HCT116 (cell line): ENCODE results near the gene DZIP3. TPM values are rescaled to one million over a fixed set of nuclear protein-coding genes. Genes with fewer than 3 reads are reported as not detected.

Experiments
- ATAC-seq: fragments of 200-7000 bp; cut with Tn5 transposase; 2 replicates; pipeline ENCODE4 v1.9.1; 2020; ENCODE audit warnings: mild to moderate bottlenecking, moderate library complexity
- BruUV-seq: library from RNA; stranded (reverse); fragments of 400-500 nt; replicated peaks from 2 replicates; lab custom pipeline; 2021; lab: Mats Ljungman, UMichigan
- CTCF ChIA-PET: fragments of 300-600 bp; sonication (Branson Sonifier 250); formaldehyde crosslinking; loops from one replicate; lab custom pipeline; 2021; ENCODE audit warnings: antibody characterized with exemption; lab: Charles Lee
- POLR2A ChIA-PET: fragments of 300-600, 350-600 bp; sonication (Branson Sonifier 250); formaldehyde crosslinking; loops from one replicate; lab custom pipeline; 2021; ENCODE audit warnings: antibody characterized with exemption; lab: Charles Lee
- RAD21 ChIA-PET, 2 experiments: fragments of 300-600 bp; sonication (Branson Sonifier 250); formaldehyde crosslinking; loops; one replicate each; lab custom pipeline; 2023; ENCODE audit warnings: low total read pairs in 2 of 2; ENCODE audit not compliant: uncharacterized antibody in 2 of 2, unreplicated experiment in 2 of 2, low non-redundant PET in 1 of 2; lab: Charles Lee
- DNase-seq: peaks from one replicate; pipeline ENCODE4 v3.0.0-alpha.2; 2010; ENCODE audit warnings: low read depth, low spot score
- H2AFZ ChIP-seq: fragments of 200-600 bp; shearing (Covaris generic), sonication (generic); 2 replicates; pipeline ENCODE4 v1.6.1; 2017; ENCODE audit warnings: low read depth, mixed run types, mixed read lengths, antibody characterized with exemption, low read length; ENCODE audit not compliant: poor library complexity, severe bottlenecking
- H3K27ac ChIP-seq: 2 replicates; pipeline ENCODE4 v1.5.1; 2012; ENCODE audit warnings: low read depth, low read length
- H3K27me3 ChIP-seq: fragments of 200-600 bp; sonication (generic); 2 replicates; pipeline ENCODE4 v1.6.1; 2016; ENCODE audit warnings: mixed run types, low read length, mixed read lengths; ENCODE audit not compliant: insufficient read depth
- H3K36me3 ChIP-seq, 2 experiments: fragments of 200-500 bp in 1 of 2; fragments of 200-600 bp in 1 of 2; sonication (Bioruptor generic) in 1 of 2; sonication (generic) in 1 of 2; 2 replicates each; pipeline versions ENCODE4 v1.5.1 to v1.6.1; 2014 to 2016; ENCODE audit warnings: low read length in 2 of 2, inconsistent platforms in 1 of 2, mixed read lengths in 1 of 2, mixed run types in 1 of 2; ENCODE audit not compliant: insufficient read depth in 2 of 2, control insufficient read depth in 1 of 2
- H3K4me1 ChIP-seq, 2 experiments: fragments of 200-600 bp in 1 of 2; sonication (generic) in 1 of 2; 2 replicates each; pipeline versions ENCODE4 v1.5.1 to v1.6.1; 2012 to 2017; ENCODE audit warnings: low read length in 2 of 2, inconsistent platforms in 1 of 2, mild to moderate bottlenecking in 1 of 2, mixed read lengths in 1 of 2, mixed run types in 1 of 2, moderate library complexity in 1 of 2; ENCODE audit not compliant: insufficient read depth in 2 of 2, control insufficient read depth in 1 of 2
- H3K4me2 ChIP-seq: fragments of 200-600 bp; sonication (generic); 2 replicates; pipeline ENCODE4 v1.6.1; 2017; ENCODE audit warnings: mixed run types, low read length, mixed read lengths
- H3K4me3 ChIP-seq, 2 experiments: fragments of 200-600 bp in 1 of 2; sonication (generic) in 1 of 2; replicated peaks in 1 of 2; 2 replicates each; pipeline ENCODE4 v1.5.1; 2011 to 2016; ENCODE audit warnings: low read length in 2 of 2, control low read depth in 1 of 2, low read depth in 1 of 2, mild to moderate bottlenecking in 1 of 2, mixed read lengths in 1 of 2, mixed run types in 1 of 2
- H3K79me2 ChIP-seq: fragments of 200-600 bp; sonication (generic); 2 replicates; pipeline ENCODE4 v1.6.1; 2017; ENCODE audit warnings: mild to moderate bottlenecking, mixed run types, low read length, moderate library complexity, mixed read lengths; ENCODE audit not compliant: insufficient read depth
- H3K9ac ChIP-seq: fragments of 200-600 bp; sonication (generic); 2 replicates; pipeline ENCODE4 v1.6.1; 2016; ENCODE audit warnings: low read length, mixed read lengths
- H3K9me2 ChIP-seq: fragments of 200-600 bp; sonication (generic), shearing (Covaris generic); 2 replicates; pipeline ENCODE4 v1.6.1; 2017; ENCODE audit warnings: mixed run types, mild to moderate bottlenecking, moderate library complexity; ENCODE audit not compliant: insufficient read depth
- H3K9me3 ChIP-seq, 2 experiments: fragments of 200-500 bp in 1 of 2; fragments of 200-600 bp in 1 of 2; sonication (Bioruptor generic) in 1 of 2; sonication (generic) in 1 of 2; 2 replicates each; pipeline ENCODE4 v1.6.1; 2014 to 2017; ENCODE audit warnings: low read length in 2 of 2, mixed read lengths in 2 of 2, inconsistent platforms in 1 of 2, low read depth in 1 of 2, mild to moderate bottlenecking in 1 of 2, mixed run types in 1 of 2, moderate library complexity in 1 of 2; ENCODE audit not compliant: control insufficient read depth in 1 of 2, insufficient read depth in 1 of 2
- H4K20me1 ChIP-seq: fragments of 200-600 bp; sonication (generic), shearing (Covaris generic); 2 replicates; pipeline ENCODE4 v1.6.1; 2017; ENCODE audit warnings: mixed run types, mild to moderate bottlenecking, moderate library complexity; ENCODE audit not compliant: insufficient read depth
- CBX3 ChIP-seq: IDR thresholded peaks from 2 replicates; pipeline ENCODE4 v1.6.1; 2012; ENCODE audit warnings: low read depth
- EGR1 ChIP-seq: IDR thresholded peaks from 2 replicates; pipeline ENCODE4 v1.6.1; 2012; ENCODE audit warnings: low read depth
- FOSL1 ChIP-seq: IDR thresholded peaks from 2 replicates; pipeline ENCODE4 v1.6.1; 2012; ENCODE audit warnings: low read depth
- JUND ChIP-seq: IDR thresholded peaks from 2 replicates; pipeline ENCODE4 v1.6.1; 2012
- SIN3A ChIP-seq: IDR thresholded peaks from 2 replicates; pipeline ENCODE4 v1.6.1; 2012; ENCODE audit warnings: low read depth
- SP1 ChIP-seq: IDR thresholded peaks from 2 replicates; pipeline ENCODE4 v1.6.1; 2012; ENCODE audit warnings: low read depth
- SRF ChIP-seq: IDR thresholded peaks from 2 replicates; pipeline ENCODE4 v1.6.1; 2012; ENCODE audit warnings: low read depth
- YY1 ChIP-seq: IDR thresholded peaks from 2 replicates; pipeline ENCODE4 v1.6.1; 2011; ENCODE audit warnings: low read length, low read depth, moderate library complexity, mild to moderate bottlenecking; ENCODE audit not compliant: insufficient replicate concordance; ENCODE audit errors: extremely low read depth
- ZFX ChIP-seq: fragments of 450-650 bp; IDR thresholded peaks from 2 replicates; pipeline ENCODE4 v1.6.1; 2017
- intact Hi-C: fragments of 100-400 bp; cut with micrococcal nuclease; formaldehyde crosslinking; loops from 2 replicates; pipeline ENCODE4 v1.10.0; 2022
- total RNA-seq: library from RNA; stranded (reverse); gene quantifications from one replicate; pipeline ENCODE4 v1.2.1, GENCODE V29; 2021; ENCODE audit not compliant: unreplicated experiment
- TF ChIP-seq, protein P1 (sequence below), 3 experiments: fragments of 200-600 bp in 1 of 3; sonication (generic) in 1 of 3; IDR thresholded peaks in 2 of 3; conservative IDR thresholded peaks in 1 of 3; 2 replicates each; pipeline ENCODE4 v1.5.1; 2012 to 2017; ENCODE audit warnings: low read depth in 2 of 3, low read length in 2 of 3, antibody characterized with exemption in 1 of 3, borderline replicate concordance in 1 of 3, control low read depth in 1 of 3, mild to moderate bottlenecking in 1 of 3, mixed read lengths in 1 of 3, mixed run types in 1 of 3, moderate library complexity in 1 of 3; ENCODE audit not compliant: insufficient read depth in 1 of 3
- TF ChIP-seq, protein P2 (sequence below): IDR thresholded peaks from 2 replicates; pipeline ENCODE4 v1.6.1; 2012
- TF ChIP-seq, protein P3 (sequence below): IDR thresholded peaks from 2 replicates; pipeline ENCODE4 v1.6.1; 2012; ENCODE audit warnings: low read depth

The DZIP3 gene
- total RNA-seq, 1 experiment from 2014 or later = 19.4 TPM

DNA sequence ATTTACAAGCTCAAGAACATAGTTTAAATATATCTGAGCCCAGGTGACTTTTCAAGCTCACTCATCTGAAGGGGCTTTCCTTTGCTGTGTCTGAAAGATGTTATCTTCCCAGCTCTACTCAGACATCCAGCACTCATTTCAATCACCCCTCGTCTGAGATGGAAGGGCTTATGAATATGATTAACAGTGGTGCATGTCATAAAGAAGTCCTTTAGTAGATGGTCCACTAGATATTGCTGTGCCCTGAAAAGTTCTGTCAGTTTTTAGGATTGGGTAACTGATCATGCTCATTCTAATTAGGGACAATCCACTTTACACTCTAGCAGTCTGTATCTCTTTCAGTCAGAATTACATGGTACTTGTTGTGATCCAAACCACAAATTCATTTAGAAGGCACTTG, 139.4 kb downstream of the DZIP3 start:
- H3K27ac ChIP-seq = no peak overlapping the region
- intact Hi-C loops = no loop called here
- BruUV-seq = no TSS peak
- no peak for ATAC-seq
- H3K79me2 ChIP-seq = no peaks in the 10 kb centered on the region
- no peak overlapping the region for H3K4me2 ChIP-seq
- no peak overlapping the region for H2AFZ ChIP-seq
- ChIA-PET CTCF (no interaction called here), RAD21 (no interaction called here), POLR2A (no interaction called here)
- H3K9me3 ChIP-seq = no peaks in the 10 kb centered on the region
- H3K9me2 ChIP-seq = no peaks in the 10 kb centered on the region
- H3K27me3 ChIP-seq = no peaks in the 10 kb centered on the region
- H3K4me1 ChIP-seq = no peaks in the 10 kb centered on the region
- H4K20me1 ChIP-seq = no peaks in the 10 kb centered on the region
- TF ChIP-seq SRF = no peak
- TF ChIP-seq SIN3A = no peak
- TF ChIP-seq, protein P1, sequence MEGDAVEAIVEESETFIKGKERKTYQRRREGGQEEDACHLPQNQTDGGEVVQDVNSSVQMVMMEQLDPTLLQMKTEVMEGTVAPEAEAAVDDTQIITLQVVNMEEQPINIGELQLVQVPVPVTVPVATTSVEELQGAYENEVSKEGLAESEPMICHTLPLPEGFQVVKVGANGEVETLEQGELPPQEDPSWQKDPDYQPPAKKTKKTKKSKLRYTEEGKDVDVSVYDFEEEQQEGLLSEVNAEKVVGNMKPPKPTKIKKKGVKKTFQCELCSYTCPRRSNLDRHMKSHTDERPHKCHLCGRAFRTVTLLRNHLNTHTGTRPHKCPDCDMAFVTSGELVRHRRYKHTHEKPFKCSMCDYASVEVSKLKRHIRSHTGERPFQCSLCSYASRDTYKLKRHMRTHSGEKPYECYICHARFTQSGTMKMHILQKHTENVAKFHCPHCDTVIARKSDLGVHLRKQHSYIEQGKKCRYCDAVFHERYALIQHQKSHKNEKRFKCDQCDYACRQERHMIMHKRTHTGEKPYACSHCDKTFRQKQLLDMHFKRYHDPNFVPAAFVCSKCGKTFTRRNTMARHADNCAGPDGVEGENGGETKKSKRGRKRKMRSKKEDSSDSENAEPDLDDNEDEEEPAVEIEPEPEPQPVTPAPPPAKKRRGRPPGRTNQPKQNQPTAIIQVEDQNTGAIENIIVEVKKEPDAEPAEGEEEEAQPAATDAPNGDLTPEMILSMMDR (IDR thresholded peaks at IDR 0.05 in 2 of 3, conservative IDR thresholded peaks at IDR 0.05 in 1 of 3; ENCODE audit: borderline replicate concordance in 1 of 3, insufficient read depth in 1 of 3, low read depth in 2 of 3, low read length in 2 of 3) = no peak
- no peak for TF ChIP-seq EGR1
- TF ChIP-seq ZFX = no peak
- no peak for TF ChIP-seq CBX3
- TF ChIP-seq, protein P2, sequence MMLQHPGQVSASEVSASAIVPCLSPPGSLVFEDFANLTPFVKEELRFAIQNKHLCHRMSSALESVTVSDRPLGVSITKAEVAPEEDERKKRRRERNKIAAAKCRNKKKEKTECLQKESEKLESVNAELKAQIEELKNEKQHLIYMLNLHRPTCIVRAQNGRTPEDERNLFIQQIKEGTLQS = no peak
- H3K4me3 ChIP-seq = no peak overlapping the region
- no peak overlapping the region for H3K9ac ChIP-seq
- no peaks in the 10 kb centered on the region for H3K36me3 ChIP-seq
- no peak for DNase-seq

DNA sequence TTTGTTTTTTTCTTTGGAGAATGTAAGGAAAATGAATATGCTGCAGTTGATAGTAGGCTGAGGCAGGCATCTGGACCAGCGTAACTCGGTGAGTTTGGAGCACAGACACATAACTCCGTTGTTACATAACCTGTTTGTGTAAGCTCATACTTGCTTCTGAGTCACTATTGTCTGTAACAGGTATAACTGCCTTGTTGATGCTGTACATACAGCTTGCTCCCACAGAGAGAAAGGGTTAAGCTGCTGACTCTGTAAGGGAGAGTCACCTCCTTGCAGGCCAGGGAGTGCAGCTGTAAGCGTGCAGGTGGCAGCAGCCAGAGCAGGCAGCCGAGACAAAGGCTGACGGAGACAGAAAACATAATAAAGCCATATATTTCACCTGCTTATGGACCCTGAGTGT, 147.3 kb downstream of the DZIP3 start:
- Histone ChIP-seq H3K79me2 (no peaks in the 10 kb centered on the region), H2AFZ (no peak overlapping the region), H3K9ac (no peak overlapping the region), H3K9me3 (no peaks in the 10 kb centered on the region), H3K9me2 (no peaks in the 10 kb centered on the region), H3K36me3 (no peaks in the 10 kb centered on the region), H4K20me1 (no peaks in the 10 kb centered on the region), H3K27me3 (0 out of 2 replicates have a peak, but pooled peaks cover 3% of the 10 kb centered on the region), H3K4me1 (no peaks in the 10 kb centered on the region), H3K4me3 (no peak overlapping the region), H3K27ac (no peak overlapping the region), H3K4me2 (no peak overlapping the region)
- no TSS peak for BruUV-seq
- POLR2A ChIA-PET = no interaction called here
- CTCF ChIA-PET = no interaction called here
- no peak for DNase-seq
- intact Hi-C loops = no loop called here
- RAD21 ChIA-PET = no interaction called here
- no peak for ATAC-seq
- no peak for TF ChIP-seq SIN3A
- TF ChIP-seq FOSL1 = no peak
- TF ChIP-seq YY1 = no peak
- TF ChIP-seq, protein P3, sequence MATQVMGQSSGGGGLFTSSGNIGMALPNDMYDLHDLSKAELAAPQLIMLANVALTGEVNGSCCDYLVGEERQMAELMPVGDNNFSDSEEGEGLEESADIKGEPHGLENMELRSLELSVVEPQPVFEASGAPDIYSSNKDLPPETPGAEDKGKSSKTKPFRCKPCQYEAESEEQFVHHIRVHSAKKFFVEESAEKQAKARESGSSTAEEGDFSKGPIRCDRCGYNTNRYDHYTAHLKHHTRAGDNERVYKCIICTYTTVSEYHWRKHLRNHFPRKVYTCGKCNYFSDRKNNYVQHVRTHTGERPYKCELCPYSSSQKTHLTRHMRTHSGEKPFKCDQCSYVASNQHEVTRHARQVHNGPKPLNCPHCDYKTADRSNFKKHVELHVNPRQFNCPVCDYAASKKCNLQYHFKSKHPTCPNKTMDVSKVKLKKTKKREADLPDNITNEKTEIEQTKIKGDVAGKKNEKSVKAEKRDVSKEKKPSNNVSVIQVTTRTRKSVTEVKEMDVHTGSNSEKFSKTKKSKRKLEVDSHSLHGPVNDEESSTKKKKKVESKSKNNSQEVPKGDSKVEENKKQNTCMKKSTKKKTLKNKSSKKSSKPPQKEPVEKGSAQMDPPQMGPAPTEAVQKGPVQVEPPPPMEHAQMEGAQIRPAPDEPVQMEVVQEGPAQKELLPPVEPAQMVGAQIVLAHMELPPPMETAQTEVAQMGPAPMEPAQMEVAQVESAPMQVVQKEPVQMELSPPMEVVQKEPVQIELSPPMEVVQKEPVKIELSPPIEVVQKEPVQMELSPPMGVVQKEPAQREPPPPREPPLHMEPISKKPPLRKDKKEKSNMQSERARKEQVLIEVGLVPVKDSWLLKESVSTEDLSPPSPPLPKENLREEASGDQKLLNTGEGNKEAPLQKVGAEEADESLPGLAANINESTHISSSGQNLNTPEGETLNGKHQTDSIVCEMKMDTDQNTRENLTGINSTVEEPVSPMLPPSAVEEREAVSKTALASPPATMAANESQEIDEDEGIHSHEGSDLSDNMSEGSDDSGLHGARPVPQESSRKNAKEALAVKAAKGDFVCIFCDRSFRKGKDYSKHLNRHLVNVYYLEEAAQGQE = no peak
- no peak for TF ChIP-seq JUND
- TF ChIP-seq, protein P1 (IDR thresholded peaks at IDR 0.05 in 2 of 3, conservative IDR thresholded peaks at IDR 0.05 in 1 of 3; ENCODE audit: borderline replicate concordance in 1 of 3, insufficient read depth in 1 of 3, low read depth in 2 of 3, low read length in 2 of 3) = no peak
- TF ChIP-seq ZFX = no peak
- TF ChIP-seq CBX3 = no peak
- no peak for TF ChIP-seq SP1
- no peak for TF ChIP-seq SRF
